Measurements from ENCODE around the gene ISG20L2. TPM values are rescaled to one million over a fixed set of nuclear protein-coding genes. Genes with fewer than 3 reads are reported as not detected.
A peak's percentile ranks its signal among the peaks of the same experiment; 100 is the strongest.

ISG20L2 gene
- polyA plus RNA-seq, 1 of the 3 experiments (the other 2 are of a cell fraction) = 31.6 TPM

DNA sequence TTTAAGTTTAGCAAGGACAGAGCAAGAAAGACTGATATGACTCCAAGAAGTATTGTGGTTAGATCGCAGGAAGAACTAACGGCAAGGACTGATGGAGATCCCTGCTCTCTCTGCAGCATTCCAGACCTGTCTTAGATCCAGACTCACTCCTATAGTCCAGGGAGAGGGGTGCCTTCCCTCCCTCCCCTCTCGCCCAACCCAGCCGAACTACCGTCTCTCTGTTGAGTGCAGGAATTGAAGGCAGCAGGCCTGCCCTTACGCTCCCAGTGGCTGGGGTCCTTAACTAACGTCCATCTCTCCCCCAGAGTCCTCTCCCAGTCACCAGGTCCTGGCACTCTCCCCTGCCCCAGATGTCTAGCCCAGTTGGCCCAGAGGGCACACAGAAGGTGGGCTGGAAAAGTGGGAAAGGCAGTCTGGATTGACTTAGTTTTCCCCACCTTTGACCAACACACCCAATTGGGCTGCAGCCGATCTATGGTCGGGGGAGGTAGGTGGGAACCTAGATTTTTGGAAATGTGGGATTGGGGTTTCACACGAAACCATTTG lies 24.3 kb downstream of the ISG20L2 start:
- H3K4me2 ChIP-seq = peak overlapping the region; percentile 89
- WGBS (ENCODE audit: low lambda C conversion rate) = 74% methylated on average over 10 of the region's 10 CpGs
- H3K36me3 ChIP-seq (replicated peaks in 1 of 2; ENCODE audit: control insufficient read depth in 1 of 2, insufficient read depth in 2 of 2, low read length in 1 of 2) = peaks cover 0 to 18% of the 10 kb centered on the region in 2 experiments
- CTCF ChIA-PET = interaction anchor here (1.1 to 45.5 kb wide), 6 partner anchors 9 to 156 kb away, joined by 3 to 2702 read pairs (median 4); partner anchors contain the start of genes CRABP2, ISG20L2, METTL25B and NES
- no peak overlapping the region for H3K9ac ChIP-seq
- peak overlapping the region in 1 of 2 experiments; percentile 54; a peak in 2 of 4 replicates for H3K4me3 ChIP-seq (ENCODE audit: low read depth in 2 of 2, low read length in 1 of 2)
- H4K20me1 ChIP-seq (ENCODE audit: insufficient read depth) = no peaks in the 10 kb centered on the region
- peaks cover 56 to 80% of the 10 kb centered on the region in 2 experiments for H3K4me1 ChIP-seq (ENCODE audit: control insufficient read depth in 1 of 2, insufficient read depth in 2 of 2, low read depth in 1 of 2, low read length in 1 of 2)
- TF ChIP-seq GATA2 (CRISPR knock-in tag; IDR thresholded peaks at IDR 0.05) = peak; percentile 46
- TF ChIP-seq SMC3 (IDR thresholded peaks at IDR 0.05; ENCODE audit: low read depth, low read length) = 0 out of 2 replicates have a peak, but pooled peaks have one; percentile 10
- TF ChIP-seq, protein P1, sequence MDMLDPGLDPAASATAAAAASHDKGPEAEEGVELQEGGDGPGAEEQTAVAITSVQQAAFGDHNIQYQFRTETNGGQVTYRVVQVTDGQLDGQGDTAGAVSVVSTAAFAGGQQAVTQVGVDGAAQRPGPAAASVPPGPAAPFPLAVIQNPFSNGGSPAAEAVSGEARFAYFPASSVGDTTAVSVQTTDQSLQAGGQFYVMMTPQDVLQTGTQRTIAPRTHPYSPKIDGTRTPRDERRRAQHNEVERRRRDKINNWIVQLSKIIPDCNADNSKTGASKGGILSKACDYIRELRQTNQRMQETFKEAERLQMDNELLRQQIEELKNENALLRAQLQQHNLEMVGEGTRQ (IDR thresholded peaks at IDR 0.05; ENCODE audit: borderline replicate concordance, low read depth, low read length) = no peak
- no peak for TF ChIP-seq FOXM1 (IDR thresholded peaks at IDR 0.05; ENCODE audit: low read depth)
- TF ChIP-seq JUND (IDR thresholded peaks at IDR 0.05) = no peak
- 0 out of 2 replicates have a peak, but pooled peaks have one; percentile 13 for TF ChIP-seq RAD21 (IDR thresholded peaks at IDR 0.05; ENCODE audit: low read length)
- TF ChIP-seq, protein P2, sequence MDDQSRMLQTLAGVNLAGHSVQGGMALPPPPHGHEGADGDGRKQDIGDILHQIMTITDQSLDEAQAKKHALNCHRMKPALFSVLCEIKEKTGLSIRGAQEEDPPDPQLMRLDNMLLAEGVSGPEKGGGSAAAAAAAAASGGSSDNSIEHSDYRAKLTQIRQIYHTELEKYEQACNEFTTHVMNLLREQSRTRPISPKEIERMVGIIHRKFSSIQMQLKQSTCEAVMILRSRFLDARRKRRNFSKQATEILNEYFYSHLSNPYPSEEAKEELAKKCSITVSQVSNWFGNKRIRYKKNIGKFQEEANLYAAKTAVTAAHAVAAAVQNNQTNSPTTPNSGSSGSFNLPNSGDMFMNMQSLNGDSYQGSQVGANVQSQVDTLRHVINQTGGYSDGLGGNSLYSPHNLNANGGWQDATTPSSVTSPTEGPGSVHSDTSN (IDR thresholded peaks at IDR 0.05) = no peak
- TF ChIP-seq EP300 (IDR thresholded peaks at IDR 0.05; ENCODE audit: borderline replicate concordance in 1 of 2, low read depth in 1 of 2, low read length in 1 of 2) = peak in 1 of 2 experiments; percentile 71; a peak in 1 of 4 replicates
- TF ChIP-seq SIN3A (IDR thresholded peaks at IDR 0.05; ENCODE audit: borderline replicate concordance, low read depth, low read length) = no peak
- TF ChIP-seq TEAD4 (IDR thresholded peaks at IDR 0.05; ENCODE audit: borderline replicate concordance, insufficient read depth) = no peak
- H3K9me3 ChIP-seq = no peaks in the 10 kb centered on the region
- peak overlapping the region in 1 of 2 experiments; percentile 98; a peak in 2 of 4 replicates for H3K27ac ChIP-seq (ENCODE audit: low read depth in 2 of 2, low read length in 1 of 2)
- H3K27me3 ChIP-seq (ENCODE audit: insufficient read depth) = no peaks in the 10 kb centered on the region
- H3K9me2 ChIP-seq = no peaks in the 10 kb centered on the region
- peaks cover 25% of the 10 kb centered on the region for H3F3A ChIP-seq (replicated peaks; ENCODE audit: insufficient read depth)
- POLR2A ChIA-PET = interaction anchor here (1.9 to 5.3 kb wide), 3 partner anchors 13 to 28 kb away, joined by 5 to 57 read pairs (median 6); partner anchors contain the start of gene NES
- DNase-seq = peak; percentile 75
- no peak overlapping the region for H2AFZ ChIP-seq (ENCODE audit: low read depth)
- no peaks in the 10 kb centered on the region for H3K79me2 ChIP-seq (ENCODE audit: insufficient read depth)

DNA sequence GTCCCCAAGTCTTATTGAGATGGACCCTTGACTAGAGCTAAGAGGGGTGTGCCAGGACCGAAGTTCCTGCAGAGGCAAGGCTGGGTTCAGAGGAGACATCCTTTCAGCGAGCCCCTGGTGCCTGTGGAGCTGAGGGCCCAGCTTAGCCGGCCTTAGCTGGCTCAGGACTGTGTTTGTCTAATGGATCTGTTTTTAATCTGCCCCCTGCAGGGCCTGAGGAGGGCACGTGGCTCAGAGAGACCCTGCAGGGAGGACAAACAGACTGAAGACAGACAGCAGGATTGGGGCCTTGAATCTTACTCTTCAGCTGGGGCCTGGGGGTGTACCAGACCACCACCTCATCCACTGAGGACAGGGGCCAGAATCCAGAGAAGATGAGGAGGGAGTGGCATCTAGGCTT lies 24.8 kb downstream of the ISG20L2 start:
- Histone ChIP-seq H3K9me3 (no peaks in the 10 kb centered on the region), H3K79me2 (ENCODE audit: insufficient read depth) (no peaks in the 10 kb centered on the region), H3K4me2 (peak overlapping the region; percentile 89; the same call in 1 of the 2 replicates), H3K4me1 (ENCODE audit: control insufficient read depth in 1 of 2, insufficient read depth in 2 of 2, low read depth in 1 of 2, low read length in 1 of 2) (peaks cover 52 to 75% of the 10 kb centered on the region in 2 experiments), H3K27me3 (ENCODE audit: insufficient read depth) (no peaks in the 10 kb centered on the region), H3K27ac (ENCODE audit: low read depth in 2 of 2, low read length in 1 of 2) (peak overlapping the region in 1 of 2 experiments; percentile 98; a peak in 2 of 4 replicates), H3K4me3 (ENCODE audit: low read depth in 2 of 2, low read length in 1 of 2) (peak overlapping the region in 1 of 2 experiments; percentile 54; a peak in 2 of 4 replicates), H3K36me3 (replicated peaks in 1 of 2; ENCODE audit: control insufficient read depth in 1 of 2, insufficient read depth in 2 of 2, low read length in 1 of 2) (peaks cover 0 to 18% of the 10 kb centered on the region in 2 experiments), H3K9me2 (no peaks in the 10 kb centered on the region), H2AFZ (ENCODE audit: low read depth) (no peak overlapping the region), H4K20me1 (ENCODE audit: insufficient read depth) (no peaks in the 10 kb centered on the region), H3K9ac (no peak overlapping the region), H3F3A (replicated peaks; ENCODE audit: insufficient read depth) (peaks cover 20% of the 10 kb centered on the region)
- CTCF ChIA-PET = interaction anchor here (1.3 to 45.5 kb wide), 4 partner anchors 8 to 156 kb away, joined by 3 to 2702 read pairs (median 1353); partner anchors contain the start of genes CRABP2, ISG20L2, METTL25B and NES
- TF ChIP-seq, protein P3, sequence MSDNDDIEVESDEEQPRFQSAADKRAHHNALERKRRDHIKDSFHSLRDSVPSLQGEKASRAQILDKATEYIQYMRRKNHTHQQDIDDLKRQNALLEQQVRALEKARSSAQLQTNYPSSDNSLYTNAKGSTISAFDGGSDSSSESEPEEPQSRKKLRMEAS (IDR thresholded peaks at IDR 0.05; ENCODE audit: low read depth) = 0 out of 2 replicates have a peak, but pooled peaks have one; percentile 26
- TF ChIP-seq RAD21 (IDR thresholded peaks at IDR 0.05; ENCODE audit: low read length) (peak; percentile 13; the same call in 1 of the 2 replicates), GATA2 (CRISPR knock-in tag; IDR thresholded peaks at IDR 0.05) (no peak), TCF12 (IDR thresholded peaks at IDR 0.05) (peak; percentile 49), MXI1 (IDR thresholded peaks at IDR 0.05; ENCODE audit: low read depth, low read length) (peak; percentile 58; the same call in 1 of the 2 replicates)
- TF ChIP-seq, protein P2 (IDR thresholded peaks at IDR 0.05) = no peak
- TF ChIP-seq, protein P4, sequence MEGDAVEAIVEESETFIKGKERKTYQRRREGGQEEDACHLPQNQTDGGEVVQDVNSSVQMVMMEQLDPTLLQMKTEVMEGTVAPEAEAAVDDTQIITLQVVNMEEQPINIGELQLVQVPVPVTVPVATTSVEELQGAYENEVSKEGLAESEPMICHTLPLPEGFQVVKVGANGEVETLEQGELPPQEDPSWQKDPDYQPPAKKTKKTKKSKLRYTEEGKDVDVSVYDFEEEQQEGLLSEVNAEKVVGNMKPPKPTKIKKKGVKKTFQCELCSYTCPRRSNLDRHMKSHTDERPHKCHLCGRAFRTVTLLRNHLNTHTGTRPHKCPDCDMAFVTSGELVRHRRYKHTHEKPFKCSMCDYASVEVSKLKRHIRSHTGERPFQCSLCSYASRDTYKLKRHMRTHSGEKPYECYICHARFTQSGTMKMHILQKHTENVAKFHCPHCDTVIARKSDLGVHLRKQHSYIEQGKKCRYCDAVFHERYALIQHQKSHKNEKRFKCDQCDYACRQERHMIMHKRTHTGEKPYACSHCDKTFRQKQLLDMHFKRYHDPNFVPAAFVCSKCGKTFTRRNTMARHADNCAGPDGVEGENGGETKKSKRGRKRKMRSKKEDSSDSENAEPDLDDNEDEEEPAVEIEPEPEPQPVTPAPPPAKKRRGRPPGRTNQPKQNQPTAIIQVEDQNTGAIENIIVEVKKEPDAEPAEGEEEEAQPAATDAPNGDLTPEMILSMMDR (IDR thresholded peaks at IDR 0.05) = 0 out of 2 replicates have a peak, but pooled peaks have one; percentile 17
- 32% methylated on average over 4 of the region's 4 CpGs for WGBS (ENCODE audit: low lambda C conversion rate)
- POLR2A ChIA-PET = interaction anchor here (1.6 to 5.3 kb wide), 3 partner anchors 9 to 27 kb away, joined by 5 to 57 read pairs (median 6); partner anchors contain the start of gene NES
- peak; percentile 72 for DNase-seq

Data from SK-N-SH (cell line).